Panc1 (cell line): Measurements from ENCODE around the gene MLEC. TPM values are rescaled to one million over a fixed set of nuclear protein-coding genes. Genes with fewer than 3 reads are reported as not detected.

Experiments used
- ATAC-seq: fragments of 200-7000 bp; cut with Tn5 transposase; 2 replicates; pipeline ENCODE4 v1.9.1; 2020; ENCODE audit warnings: mild to moderate bottlenecking, moderate library complexity
- BruUV-seq: library from RNA; stranded (reverse); fragments of 400-500 nt; replicated peaks from 2 replicates; lab custom pipeline; 2021; lab: Mats Ljungman, UMichigan
- CTCF ChIA-PET: fragments of 300-600 bp; sonication (Branson Sonifier 250); formaldehyde crosslinking; loops from one replicate; lab custom pipeline; 2022; ENCODE audit warnings: antibody characterized with exemption; lab: Charles Lee
- POLR2A ChIA-PET: fragments of 300-600 bp; sonication (Branson Sonifier 250); formaldehyde crosslinking; loops from one replicate; lab custom pipeline; 2022; ENCODE audit warnings: antibody characterized with exemption; lab: Charles Lee
- DNase-seq: peaks from one replicate; pipeline ENCODE4 v3.0.0-alpha.2; 2010; ENCODE audit warnings: low read depth, low spot score
- H3K27ac ChIP-seq: 2 replicates; pipeline ENCODE4 v1.5.1; 2011; ENCODE audit warnings: mild to moderate bottlenecking, low read length, inconsistent platforms
- H3K27me3 ChIP-seq: fragments of 200-500 bp; sonication (Bioruptor generic); 2 replicates; pipeline ENCODE4 v1.6.0; 2014; ENCODE audit warnings: low read length, inconsistent platforms; ENCODE audit not compliant: control insufficient read depth, insufficient read depth
- H3K36me3 ChIP-seq: fragments of 200-500 bp; sonication (Bioruptor generic); 2 replicates; pipeline ENCODE4 v1.5.1; 2014; ENCODE audit warnings: inconsistent platforms, mild to moderate bottlenecking, low read length, moderate library complexity; ENCODE audit not compliant: control insufficient read depth, insufficient read depth
- H3K4me1 ChIP-seq: 2 replicates; pipeline ENCODE4 v1.5.1; 2011; ENCODE audit warnings: inconsistent platforms, mild to moderate bottlenecking, low read length, moderate library complexity; ENCODE audit not compliant: control insufficient read depth, insufficient read depth
- H3K4me3 ChIP-seq, 2 experiments: 2 replicates each; pipeline ENCODE4 v1.5.1; 2011 to 2012; ENCODE audit warnings: low read depth in 2 of 2, low read length in 2 of 2, mild to moderate bottlenecking in 2 of 2, inconsistent platforms in 1 of 2, moderate library complexity in 1 of 2
- H3K9me3 ChIP-seq: fragments of 200-500 bp; sonication (Bioruptor generic); 2 replicates; pipeline ENCODE4 v1.5.1; 2014; ENCODE audit warnings: low read depth, mild to moderate bottlenecking, inconsistent platforms, low read length, moderate library complexity; ENCODE audit not compliant: control insufficient read depth, insufficient read depth
- POLR2AphosphoS5 ChIP-seq: IDR thresholded peaks from 2 replicates; pipeline ENCODE4 v1.6.1; 2012; ENCODE audit warnings: mild to moderate bottlenecking, low read depth, low read length, moderate library complexity
- SIN3A ChIP-seq: IDR thresholded peaks from 2 replicates; pipeline ENCODE4 v1.6.1; 2012; ENCODE audit warnings: low read depth, mild to moderate bottlenecking, low read length, moderate library complexity, borderline replicate concordance; ENCODE audit not compliant: insufficient read depth
- TCF7L2 ChIP-seq: IDR thresholded peaks from 2 replicates; pipeline ENCODE4 v1.6.1; 2011; ENCODE audit warnings: mild to moderate bottlenecking, low read depth, low read length, inconsistent platforms
- in situ Hi-C: cut with HindIII; loops from 2 replicates; pipeline ENCODE4 v1.10.0; 2016; ENCODE audit warnings: low sequenced_read_pairs, low pct_unique_long_range_greater_than_20kb
- intact Hi-C: fragments of 100-400 bp; cut with micrococcal nuclease; formaldehyde crosslinking; loops from one replicate; pipeline ENCODE4 v1.10.0; 2022; ENCODE audit not compliant: unreplicated experiment
- total RNA-seq: library from RNA; stranded (reverse); gene quantifications from one replicate; pipeline ENCODE4 v1.2.1, GENCODE V29; 2021; ENCODE audit not compliant: unreplicated experiment
- TF ChIP-seq, protein P1 (sequence below): fragments of 450-650 bp; IDR thresholded peaks from 2 replicates; pipeline ENCODE4 v1.5.1; 2017; ENCODE audit warnings: mild to moderate bottlenecking
- TF ChIP-seq, protein P2 (sequence below), 2 experiments: IDR thresholded peaks; 2 replicates each; pipeline ENCODE4 v1.6.1; 2011 to 2012; ENCODE audit warnings: low read depth in 2 of 2, control low read depth in 1 of 2, low read length in 1 of 2, mild to moderate bottlenecking in 1 of 2, moderate library complexity in 1 of 2; ENCODE audit not compliant: insufficient read depth in 1 of 2

Gene MLEC
- total RNA-seq, 1 experiment from 2014 or later: 171 TPM

DNA sequence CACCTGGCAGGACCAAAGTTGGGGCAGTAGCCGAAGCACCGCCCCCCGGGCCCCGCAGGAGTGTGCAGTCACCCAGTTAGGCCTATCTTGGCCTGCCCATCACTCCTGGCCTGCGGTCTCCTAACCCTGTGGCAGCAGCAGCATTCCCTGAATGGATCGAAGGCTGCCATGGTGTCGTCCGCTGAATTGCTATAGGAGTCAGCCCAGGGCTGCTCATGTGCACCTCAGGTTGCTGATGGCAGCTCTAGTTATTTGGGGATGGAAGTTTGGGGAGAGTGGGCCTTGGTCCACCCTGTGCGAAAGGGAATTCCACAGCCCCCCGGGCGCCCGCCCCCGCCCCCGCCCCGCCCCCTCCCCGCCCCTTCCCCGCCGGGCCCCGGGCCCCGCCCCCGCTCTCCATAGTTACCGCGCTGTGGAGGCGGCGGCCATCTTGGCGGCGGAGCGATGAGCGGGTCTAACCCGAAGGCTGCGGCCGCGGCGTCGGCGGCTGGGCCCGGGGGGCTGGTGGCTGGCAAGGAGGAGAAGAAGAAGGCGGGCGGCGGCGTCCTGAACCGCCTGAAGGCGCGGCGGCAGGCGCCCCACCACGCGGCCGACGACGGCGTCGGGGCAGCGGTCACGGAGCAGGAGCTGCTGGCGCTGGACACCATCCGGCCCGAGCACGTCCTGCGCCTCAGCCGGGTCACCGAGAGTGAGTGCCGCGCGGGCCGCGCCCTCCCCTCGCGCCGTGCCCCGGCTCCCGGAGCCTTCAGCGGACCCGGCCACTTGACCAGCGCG, 23.3 kb downstream of the MLEC start, which contains the start of gene UNC119B:
UNC119B (plus strand) TSS at position 428 of the 774 bp plus-strand sequence; CDS start at position 445, 17 bp downstream.
- Histone ChIP-seq H3K36me3 (peaks cover 9% of the 10 kb centered on the region), H3K4me1 (peaks cover 15% of the 10 kb centered on the region), H3K27ac (peak within 1 kb of the TSS; percentile 80), H3K27me3 (no peaks in the 10 kb centered on the region), H3K4me3 (peak within 1 kb of the TSS; percentile 77 to 86), H3K9me3 (no peaks in the 10 kb centered on the region)
- ATAC-seq (peak; percentile 94), DNase-seq (no peak)
- ChIA-PET CTCF (no interaction called here), POLR2A (interaction anchor here (0.5 to 0.7 kb wide), 3 partner anchors 21 to 61 kb away, joined by 3 to 4 read pairs (median 3); no protein-coding TSS in a partner anchor)
- in situ Hi-C loops: no loop called here
- BruUV-seq: no TSS peak
- TF ChIP-seq, protein P1, sequence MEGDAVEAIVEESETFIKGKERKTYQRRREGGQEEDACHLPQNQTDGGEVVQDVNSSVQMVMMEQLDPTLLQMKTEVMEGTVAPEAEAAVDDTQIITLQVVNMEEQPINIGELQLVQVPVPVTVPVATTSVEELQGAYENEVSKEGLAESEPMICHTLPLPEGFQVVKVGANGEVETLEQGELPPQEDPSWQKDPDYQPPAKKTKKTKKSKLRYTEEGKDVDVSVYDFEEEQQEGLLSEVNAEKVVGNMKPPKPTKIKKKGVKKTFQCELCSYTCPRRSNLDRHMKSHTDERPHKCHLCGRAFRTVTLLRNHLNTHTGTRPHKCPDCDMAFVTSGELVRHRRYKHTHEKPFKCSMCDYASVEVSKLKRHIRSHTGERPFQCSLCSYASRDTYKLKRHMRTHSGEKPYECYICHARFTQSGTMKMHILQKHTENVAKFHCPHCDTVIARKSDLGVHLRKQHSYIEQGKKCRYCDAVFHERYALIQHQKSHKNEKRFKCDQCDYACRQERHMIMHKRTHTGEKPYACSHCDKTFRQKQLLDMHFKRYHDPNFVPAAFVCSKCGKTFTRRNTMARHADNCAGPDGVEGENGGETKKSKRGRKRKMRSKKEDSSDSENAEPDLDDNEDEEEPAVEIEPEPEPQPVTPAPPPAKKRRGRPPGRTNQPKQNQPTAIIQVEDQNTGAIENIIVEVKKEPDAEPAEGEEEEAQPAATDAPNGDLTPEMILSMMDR: no peak
- TF ChIP-seq SIN3A (peak; percentile 83; the same call in 1 of the 2 replicates), POLR2AphosphoS5 (peak; percentile 46; the same call in 1 of the 2 replicates)
- intact Hi-C loops: loop anchor here (5.0 kb wide), 1 partner anchor 63 kb away; no protein-coding TSS in a partner anchor

DNA sequence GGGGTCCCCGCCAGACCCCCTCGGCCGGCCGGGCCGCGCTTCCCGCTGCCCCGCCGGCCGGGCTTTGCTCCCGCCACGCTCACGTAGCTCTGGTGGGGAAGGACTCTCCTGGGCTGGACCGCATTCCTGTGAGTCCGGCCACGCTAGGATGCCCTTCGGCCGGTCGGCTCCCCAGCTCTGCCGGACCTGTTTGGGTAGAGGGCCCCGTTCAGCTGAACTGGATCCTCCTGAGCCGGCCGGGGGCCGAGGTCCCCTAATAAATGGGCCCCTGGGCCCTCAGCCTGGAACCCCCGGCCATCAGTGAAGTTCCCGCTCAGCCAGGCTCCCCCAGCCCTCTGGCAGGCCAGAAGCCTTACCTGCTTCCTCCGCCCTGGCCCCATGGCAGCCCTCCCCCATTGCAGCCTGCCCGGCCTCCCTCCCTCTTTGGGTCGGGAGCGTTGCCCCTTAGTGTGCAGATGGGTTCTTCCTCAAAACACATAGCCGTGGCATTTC, 23.9 kb downstream of the MLEC start:
- CTCF ChIA-PET: no interaction called here
- POLR2A ChIA-PET: interaction anchor here (0.5 to 0.7 kb wide), 3 partner anchors 20 to 155 kb away, joined by 3 to 7 read pairs (median 4); no protein-coding TSS in a partner anchor
- in situ Hi-C loops: no loop called here
- ATAC-seq (peak; percentile 57), DNase-seq (no peak)
- peak overlapping the region; percentile 80 for H3K27ac ChIP-seq
- H3K4me1 ChIP-seq: peaks cover 15% of the 10 kb centered on the region
- TF ChIP-seq POLR2AphosphoS5 (no peak), SIN3A (no peak), TCF7L2 (no peak)
- TF ChIP-seq, protein P2, sequence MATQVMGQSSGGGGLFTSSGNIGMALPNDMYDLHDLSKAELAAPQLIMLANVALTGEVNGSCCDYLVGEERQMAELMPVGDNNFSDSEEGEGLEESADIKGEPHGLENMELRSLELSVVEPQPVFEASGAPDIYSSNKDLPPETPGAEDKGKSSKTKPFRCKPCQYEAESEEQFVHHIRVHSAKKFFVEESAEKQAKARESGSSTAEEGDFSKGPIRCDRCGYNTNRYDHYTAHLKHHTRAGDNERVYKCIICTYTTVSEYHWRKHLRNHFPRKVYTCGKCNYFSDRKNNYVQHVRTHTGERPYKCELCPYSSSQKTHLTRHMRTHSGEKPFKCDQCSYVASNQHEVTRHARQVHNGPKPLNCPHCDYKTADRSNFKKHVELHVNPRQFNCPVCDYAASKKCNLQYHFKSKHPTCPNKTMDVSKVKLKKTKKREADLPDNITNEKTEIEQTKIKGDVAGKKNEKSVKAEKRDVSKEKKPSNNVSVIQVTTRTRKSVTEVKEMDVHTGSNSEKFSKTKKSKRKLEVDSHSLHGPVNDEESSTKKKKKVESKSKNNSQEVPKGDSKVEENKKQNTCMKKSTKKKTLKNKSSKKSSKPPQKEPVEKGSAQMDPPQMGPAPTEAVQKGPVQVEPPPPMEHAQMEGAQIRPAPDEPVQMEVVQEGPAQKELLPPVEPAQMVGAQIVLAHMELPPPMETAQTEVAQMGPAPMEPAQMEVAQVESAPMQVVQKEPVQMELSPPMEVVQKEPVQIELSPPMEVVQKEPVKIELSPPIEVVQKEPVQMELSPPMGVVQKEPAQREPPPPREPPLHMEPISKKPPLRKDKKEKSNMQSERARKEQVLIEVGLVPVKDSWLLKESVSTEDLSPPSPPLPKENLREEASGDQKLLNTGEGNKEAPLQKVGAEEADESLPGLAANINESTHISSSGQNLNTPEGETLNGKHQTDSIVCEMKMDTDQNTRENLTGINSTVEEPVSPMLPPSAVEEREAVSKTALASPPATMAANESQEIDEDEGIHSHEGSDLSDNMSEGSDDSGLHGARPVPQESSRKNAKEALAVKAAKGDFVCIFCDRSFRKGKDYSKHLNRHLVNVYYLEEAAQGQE (IDR thresholded peaks at IDR 0.05; ENCODE audit: insufficient read depth in 1 of 2, low read depth in 2 of 2, low read length in 1 of 2): no peak
- TF ChIP-seq, protein P1: no peak
- BruUV-seq: no TSS peak
- intact Hi-C loops: loop anchor here (5.0 kb wide), 1 partner anchor 64 kb away; no protein-coding TSS in a partner anchor
- peak overlapping the region; percentile 77 to 86 for H3K4me3 ChIP-seq
- H3K36me3 ChIP-seq: peaks cover 9% of the 10 kb centered on the region
- H3K9me3 ChIP-seq: no peaks in the 10 kb centered on the region
- H3K27me3 ChIP-seq: no peaks in the 10 kb centered on the region
